Upper lobe of left lung (tissue), 4 donors: ENCODE data around the gene POU4F1.

ENCODE experiments used
- CTCF ChIP-seq, 6 experiments: fragments of 450-650 bp in 4 of 6; fragments of 200-600 bp in 2 of 6; sonication (generic) in 2 of 6; IDR thresholded peaks; one replicate each; pipeline ENCODE4 v1.5.1; 2016 to 2019; ENCODE audit warnings: antibody characterized with exemption in 6 of 6
- EP300 ChIP-seq, 4 donors: sonication (generic); formaldehyde crosslinking; IDR thresholded peaks; one replicate each; pipeline ENCODE4 v1.5.1; 2017; ENCODE audit warnings: antibody characterized with exemption in 4 of 4, control low read depth in 2 of 4
- POLR2A ChIP-seq, 4 donors: fragments of 450-650 bp; IDR thresholded peaks; one replicate each; pipeline ENCODE4 v1.5.1; 2016 to 2017; ENCODE audit warnings: antibody characterized with exemption in 4 of 4, mild to moderate bottlenecking in 2 of 4
- POLR2AphosphoS5 ChIP-seq, 2 donors: sonication (generic); formaldehyde crosslinking; IDR thresholded peaks; one replicate each; pipeline ENCODE4 v1.5.1; 2017; ENCODE audit warnings: antibody characterized with exemption in 2 of 2

DNA sequence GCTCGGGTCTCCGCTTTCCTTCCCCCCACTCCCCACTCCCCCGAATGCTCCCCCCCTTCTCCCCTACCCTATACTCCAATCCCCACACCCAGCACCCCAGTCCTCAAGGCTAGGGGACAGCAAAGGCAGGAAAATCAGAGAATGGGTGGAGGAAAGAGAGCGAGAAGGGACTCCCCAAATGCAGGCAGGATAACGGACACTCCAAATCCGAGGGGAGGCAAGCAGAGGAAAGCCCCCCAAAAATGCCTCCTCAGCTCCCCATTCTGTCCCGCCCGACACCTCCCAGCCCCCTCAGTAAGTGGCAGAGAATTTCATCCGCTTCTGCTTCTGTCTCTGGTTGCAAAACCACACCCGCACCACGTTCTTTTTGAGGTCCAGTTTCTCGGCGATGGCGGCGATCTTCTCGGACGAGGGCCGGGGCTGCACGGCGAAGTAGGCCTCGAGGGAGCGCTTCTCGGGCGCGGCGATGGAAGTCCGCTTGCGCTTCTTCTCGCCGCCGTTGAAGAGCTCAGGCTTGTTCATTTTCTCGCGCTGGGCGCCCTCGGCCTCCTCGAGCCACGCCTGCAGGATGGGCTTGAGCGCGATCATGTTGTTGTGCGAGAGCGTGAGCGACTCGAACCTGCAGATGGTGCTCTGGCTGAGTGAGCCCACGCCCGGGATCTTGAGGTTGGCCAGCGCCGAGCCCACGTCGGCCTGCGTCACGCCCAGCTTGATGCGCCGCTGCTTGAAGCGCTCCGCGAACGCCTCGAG lies 2.1 kb downstream of the POU4F1 start:
- TF ChIP-seq POLR2A (IDR thresholded peaks at IDR 0.05) (no peak), CTCF (IDR thresholded peaks at IDR 0.05) (no peak), POLR2AphosphoS5 (IDR thresholded peaks at IDR 0.05) (no peak), EP300 (IDR thresholded peaks at IDR 0.05) (no peak)
